GM21526 (cell line): ENCODE results near the gene COQ4.
"Not testable (repeated sequence)": the region's sequence is repeated elsewhere in the genome, so short reads cannot be mapped to it uniquely, and the experiment has no call there.

Experiments used
- ATAC-seq: cut with Tn5 transposase; IDR thresholded peaks from one replicate; pipeline ENCODE4 v1.9.1; 2021; ENCODE audit warnings: moderate library complexity; ENCODE audit not compliant: unreplicated experiment, low FRiP score

COQ4 gene

GRCh38 chr9:128322404-128323211 is at the start of gene COQ4, which contains the start of gene TRUB2:
Gene COQ4, plus strand, starts transcription at chr9:128322839. Its CDS starts 20 bp downstream, at chr9:128322859.
Gene TRUB2, minus strand, starts transcription at chr9:128322447. Its CDS starts 39 bp downstream, at chr9:128322408.
- ATAC-seq = peak; percentile 80

- ATAC-seq = no peak
These were observed 48.4 kb upstream of the COQ4 start for GRCh38 chr9:128274245-128274644.

- peak; percentile 49 for ATAC-seq
These were observed 47.2 kb upstream of the COQ4 start, which contains the start of gene GOLGA2 for GRCh38 chr9:128275198-128276007. Gene GOLGA2, minus strand, starts transcription at chr9:128276007. Its CDS starts 31 bp downstream, at chr9:128275976.

- ATAC-seq = peak; percentile 92
These were observed 46.5 kb upstream of the COQ4 start, which contains the start of gene SWI5 for GRCh38 chr9:128276008-128276573. Gene SWI5, plus strand, starts transcription at chr9:128276276.

GRCh38 chr9:128276574-128277270 is 45.9 kb upstream of the COQ4 start:
- no peak for ATAC-seq

GRCh38 chr9:128279088-128280073 is 43.3 kb upstream of the COQ4 start:
- ATAC-seq = not testable (repeated sequence)

GRCh38 chr9:128280084-128280622 is 42.5 kb upstream of the COQ4 start:
- no peak for ATAC-seq

GRCh38 chr9:128282500-128282899 is 40.1 kb upstream of the COQ4 start:
- ATAC-seq = no peak

- ATAC-seq = no peak
These were observed 37.4 kb upstream of the COQ4 start for GRCh38 chr9:128285033-128285784.

- ATAC-seq = no peak
These were observed 36.2 kb upstream of the COQ4 start for GRCh38 chr9:128286440-128286839.

GRCh38 chr9:128288273-128289004 is 34.2 kb upstream of the COQ4 start:
- ATAC-seq = no peak

GRCh38 chr9:128292009-128292408 is 30.6 kb upstream of the COQ4 start:
- no peak for ATAC-seq

GRCh38 chr9:128293091-128293490 is 29.5 kb upstream of the COQ4 start:
- no peak for ATAC-seq

GRCh38 chr9:128294142-128294541 is 28.5 kb upstream of the COQ4 start:
- ATAC-seq = no peak

- ATAC-seq = no peak
These were observed 26.1 kb upstream of the COQ4 start for GRCh38 chr9:128296340-128297220.

- no peak for ATAC-seq
These were observed 25.3 kb upstream of the COQ4 start for GRCh38 chr9:128297221-128297773.
